Mesenchymal stem cell (in vitro differentiated cells and primary cell): ENCODE results near the gene INPP5A.

ENCODE experiments used
- DNase-seq: peaks from one replicate; pipeline ENCODE4 v3.0.0-alpha.2; 2013
- H2AFZ ChIP-seq: one replicate; pipeline ENCODE4 v1.6.1; 2013; ENCODE audit warnings: low read depth, mild to moderate bottlenecking, control low read depth, inconsistent platforms, low read length, moderate library complexity
- H2AK5ac ChIP-seq: 2 replicates; pipeline ENCODE4 v1.6.1; 2013; ENCODE audit warnings: low read length, moderate library complexity, mild to moderate bottlenecking, inconsistent platforms; ENCODE audit not compliant: severe bottlenecking
- H2BK120ac ChIP-seq: one replicate; pipeline ENCODE4 v1.6.1; 2013; ENCODE audit warnings: low read depth, mild to moderate bottlenecking, inconsistent platforms, low read length, moderate library complexity
- H2BK12ac ChIP-seq, 2 experiments: one replicate each; pipeline ENCODE4 v1.6.1; 2013; ENCODE audit warnings: inconsistent platforms in 2 of 2, low read length in 2 of 2, mild to moderate bottlenecking in 2 of 2, moderate library complexity in 2 of 2, control low read depth in 1 of 2
- H2BK15ac ChIP-seq: one replicate; pipeline ENCODE4 v1.6.1; 2013; ENCODE audit warnings: mild to moderate bottlenecking, low read depth, inconsistent platforms; ENCODE audit not compliant: poor library complexity, severe bottlenecking
- H2BK5ac ChIP-seq: 2 replicates; pipeline ENCODE4 v1.6.1; 2013; ENCODE audit warnings: low read depth, mild to moderate bottlenecking, low read length, control low read depth, inconsistent platforms; ENCODE audit not compliant: poor library complexity, severe bottlenecking
- H3K14ac ChIP-seq, 2 experiments: one replicate each; pipeline ENCODE4 v1.6.1; 2013; ENCODE audit warnings: inconsistent platforms in 2 of 2, low read length in 2 of 2, control low read depth in 1 of 2, mild to moderate bottlenecking in 1 of 2, moderate library complexity in 1 of 2
- H3K18ac ChIP-seq, 2 experiments: one replicate each; pipeline ENCODE4 v1.6.1; 2013; ENCODE audit warnings: inconsistent platforms in 2 of 2, low read length in 2 of 2, control low read depth in 1 of 2, low read depth in 1 of 2, mild to moderate bottlenecking in 1 of 2
- H3K23ac ChIP-seq, 2 experiments: one replicate each; pipeline ENCODE4 v1.6.1; 2013; ENCODE audit warnings: inconsistent platforms in 2 of 2, low read length in 2 of 2, mild to moderate bottlenecking in 2 of 2, moderate library complexity in 2 of 2, control low read depth in 1 of 2
- H3K27ac ChIP-seq: 2 replicates; pipeline ENCODE4 v1.5.1; 2013; ENCODE audit warnings: mild to moderate bottlenecking, moderate library complexity, low read length, control low read depth, inconsistent platforms; ENCODE audit not compliant: poor library complexity, severe bottlenecking
- H3K27me3 ChIP-seq, 2 experiments: 2 replicates each; pipeline versions ENCODE4 v1.6.1 to v1.7.0; 2013; ENCODE audit warnings: low read length in 2 of 2, mild to moderate bottlenecking in 2 of 2, moderate library complexity in 2 of 2, control low read depth in 1 of 2, inconsistent platforms in 1 of 2; ENCODE audit not compliant: control insufficient read depth in 1 of 2, insufficient read depth in 1 of 2
- H3K36me3 ChIP-seq, 2 experiments: 2 replicates each; pipeline versions ENCODE4 v1.6.1 to v1.7.0; 2013; ENCODE audit warnings: low read length in 2 of 2, control low read depth in 1 of 2, inconsistent platforms in 1 of 2, low read depth in 1 of 2, mild to moderate bottlenecking in 1 of 2; ENCODE audit not compliant: insufficient read depth in 2 of 2, control insufficient read depth in 1 of 2
- H3K4ac ChIP-seq, 2 experiments: one replicate each; pipeline ENCODE4 v1.6.1; 2013; ENCODE audit warnings: inconsistent platforms in 2 of 2, low read length in 2 of 2, mild to moderate bottlenecking in 2 of 2, moderate library complexity in 2 of 2, control low read depth in 1 of 2, low read depth in 1 of 2
- H3K4me1 ChIP-seq: 2 replicates; pipeline ENCODE4 v1.6.1; 2013; ENCODE audit warnings: low read depth, low read length, control low read depth; ENCODE audit not compliant: control insufficient read depth, insufficient read depth
- H3K4me2 ChIP-seq: 2 replicates; pipeline ENCODE4 v1.6.1; 2013; ENCODE audit warnings: low read length, mild to moderate bottlenecking, inconsistent platforms; ENCODE audit not compliant: poor library complexity, severe bottlenecking
- H3K4me3 ChIP-seq, 2 experiments: 2 replicates each; pipeline versions ENCODE4 v1.5.1 to v1.7.0; 2013; ENCODE audit warnings: low read length in 2 of 2, mild to moderate bottlenecking in 2 of 2, control low read depth in 1 of 2, low read depth in 1 of 2; ENCODE audit not compliant: insufficient read depth in 1 of 2
- H3K79me1 ChIP-seq: replicated peaks from 2 replicates; pipeline ENCODE4 v1.6.1; 2013; ENCODE audit warnings: mild to moderate bottlenecking, control low read depth, low read length, inconsistent platforms; ENCODE audit not compliant: poor library complexity, severe bottlenecking
- H3K9ac ChIP-seq: 2 replicates; pipeline ENCODE4 v1.7.0; 2013; ENCODE audit warnings: mild to moderate bottlenecking, low read length, moderate library complexity
- H3K9me3 ChIP-seq: 2 replicates; pipeline ENCODE4 v1.7.0; 2013; ENCODE audit warnings: mild to moderate bottlenecking, low read length; ENCODE audit not compliant: control insufficient read depth
- H4K8ac ChIP-seq: one replicate; pipeline ENCODE4 v1.6.1; 2013; ENCODE audit warnings: inconsistent platforms, mild to moderate bottlenecking, low read length, moderate library complexity
- H4K91ac ChIP-seq: one replicate; pipeline ENCODE4 v1.6.1; 2013; ENCODE audit warnings: mild to moderate bottlenecking, low read length, inconsistent platforms
- WGBS: methylation state at CpG from one replicate; pipeline ENCODE4 v1.1.7; 2013; ENCODE audit warnings: mixed read lengths; 5-methylcytosine and 5-hydroxymethylcytosine counted together

INPP5A gene

GRCh38 chr10:132656283-132657126 is 118.9 kb downstream of the INPP5A start:
- Histone ChIP-seq H4K91ac (no peak overlapping the region), H3K9ac (no peak overlapping the region), H3K9me3 (no peaks in the 10 kb centered on the region), H3K4me1 (peaks cover 7% of the 10 kb centered on the region), H2AFZ (no peak overlapping the region), H4K8ac (no peak overlapping the region), H3K14ac (no peak overlapping the region), H3K4ac (no peak overlapping the region), H3K4me3 (no peak overlapping the region), H2BK12ac (no peak overlapping the region), H3K36me3 (peaks cover 19 to 56% of the 10 kb centered on the region in 2 experiments), H3K18ac (no peak overlapping the region), H3K4me2 (no peak overlapping the region), H2AK5ac (no peak overlapping the region), H3K27ac (no peak overlapping the region), H3K23ac (no peak overlapping the region), H2BK120ac (no peak overlapping the region), H2BK5ac (no peak overlapping the region), H3K79me1 (peaks cover 6% of the 10 kb centered on the region), H3K27me3 (no peaks in the 10 kb centered on the region), H2BK15ac (no peak overlapping the region)
- 89% methylated on average over 18 of the region's 18 CpGs for WGBS
- no peak for DNase-seq

- Histone ChIP-seq H2AK5ac (no peak overlapping the region), H4K8ac (no peak overlapping the region), H2BK15ac (no peak overlapping the region), H3K4me3 (no peak overlapping the region), H3K4ac (no peak overlapping the region), H3K36me3 (peaks cover 22 to 55% of the 10 kb centered on the region in 2 experiments), H3K79me1 (peaks cover 6% of the 10 kb centered on the region), H2BK120ac (no peak overlapping the region), H3K23ac (no peak overlapping the region), H3K9ac (no peak overlapping the region), H3K14ac (no peak overlapping the region), H3K18ac (no peak overlapping the region), H3K27me3 (no peaks in the 10 kb centered on the region), H2BK12ac (no peak overlapping the region), H3K4me2 (no peak overlapping the region), H3K4me1 (peaks cover 7% of the 10 kb centered on the region), H3K9me3 (no peaks in the 10 kb centered on the region), H4K91ac (no peak overlapping the region), H2BK5ac (no peak overlapping the region), H3K27ac (no peak overlapping the region), H2AFZ (no peak overlapping the region)
- no peak for DNase-seq
- 92% methylated on average over 15 of the region's 18 CpGs for WGBS
Observed at GRCh38 chr10:132657127-132657706, 119.6 kb downstream of the INPP5A start.

- Histone ChIP-seq H3K27ac (no peak overlapping the region), H3K18ac (no peak overlapping the region), H3K27me3 (no peaks in the 10 kb centered on the region), H3K9ac (no peak overlapping the region), H3K9me3 (no peaks in the 10 kb centered on the region), H3K79me1 (peaks cover 6% of the 10 kb centered on the region), H3K23ac (no peak overlapping the region), H3K4me3 (no peak overlapping the region), H2BK12ac (no peak overlapping the region), H2AFZ (no peak overlapping the region), H3K14ac (no peak overlapping the region), H4K91ac (no peak overlapping the region), H4K8ac (no peak overlapping the region), H2BK15ac (no peak overlapping the region), H3K4me2 (no peak overlapping the region), H2BK5ac (no peak overlapping the region), H2AK5ac (no peak overlapping the region), H3K4ac (no peak overlapping the region), H3K36me3 (peaks cover 16 to 49% of the 10 kb centered on the region in 2 experiments), H3K4me1 (peaks cover 7% of the 10 kb centered on the region), H2BK120ac (no peak overlapping the region)
- whole genome bisulfite sequencing = 98% methylated on average over 16 of the region's 16 CpGs
- no peak for DNase-seq
Observed at GRCh38 chr10:132657748-132658147, 120.2 kb downstream of the INPP5A start.

GRCh38 chr10:132658546-132659205 is 121.1 kb downstream of the INPP5A start:
- no peak for DNase-seq
- Histone ChIP-seq H3K9ac (no peak overlapping the region), H4K91ac (no peak overlapping the region), H3K36me3 (peaks cover 11 to 43% of the 10 kb centered on the region in 2 experiments), H3K4ac (no peak overlapping the region), H3K14ac (no peak overlapping the region), H3K79me1 (peaks cover 6% of the 10 kb centered on the region), H2BK15ac (no peak overlapping the region), H3K4me3 (no peak overlapping the region), H2AFZ (no peak overlapping the region), H3K27ac (no peak overlapping the region), H2BK5ac (no peak overlapping the region), H3K4me2 (no peak overlapping the region), H2AK5ac (no peak overlapping the region), H4K8ac (no peak overlapping the region), H3K23ac (no peak overlapping the region), H3K18ac (no peak overlapping the region), H2BK12ac (no peak overlapping the region), H3K27me3 (no peaks in the 10 kb centered on the region), H3K4me1 (peaks cover 9% of the 10 kb centered on the region), H2BK120ac (no peak overlapping the region), H3K9me3 (no peaks in the 10 kb centered on the region)
- 98% methylated on average over 30 of the region's 30 CpGs for WGBS
